HepG2 (cell line): ENCODE data around the gene EGFR. TPM values are rescaled to one million over a fixed set of nuclear protein-coding genes. Genes with fewer than 3 reads are reported as not detected.

Source experiments
- ATAC-seq: fragments of 200-7000 bp; cut with Tn5 transposase; 3 replicates; pipeline ENCODE4 v1.9.1; 2020; ENCODE audit warnings: mild to moderate bottlenecking, moderate library complexity
- BruUV-seq: library from RNA; stranded (reverse); fragments of 400-500 nt; replicated peaks from 2 replicates; lab custom pipeline; 2021; lab: Mats Ljungman, UMichigan
- CTCF ChIA-PET: fragments of 300-600 bp; formaldehyde crosslinking; extraction: SDS; loops from one replicate; lab custom pipeline; 2021; ENCODE audit warnings: low total read pairs, inconsistent platforms, low intra/inter-chr PET ratio; lab: Yijun Ruan, JAX
- POLR2A ChIA-PET: fragments of 350-600 bp; sonication (Branson Sonifier 250); formaldehyde crosslinking; loops from one replicate; lab custom pipeline; 2020; ENCODE audit warnings: antibody characterized with exemption, inconsistent platforms; lab: Yijun Ruan, JAX
- DNase-seq: peaks from one replicate; pipeline ENCODE4 v3.0.0-alpha.2; 2015; ENCODE audit warnings: low spot score
- FAIRE-seq: peaks from 3 replicates; lab custom pipeline; 2011; peaks lifted over from hg19 to GRCh38; lab: Jason Lieb, UNC
- H2AFZ ChIP-seq: one replicate; pipeline ENCODE4 v1.6.1; 2011; ENCODE audit warnings: low read length, inconsistent platforms
- H3K27ac ChIP-seq: fragments of 300-600 bp; 3 replicates; pipeline ENCODE4 v1.8.0; 2011; ENCODE audit warnings: mixed run types, mild to moderate bottlenecking, mixed read lengths, low read length, inconsistent platforms; ENCODE audit not compliant: insufficient read depth; ENCODE audit errors: extremely low read length
- H3K27me3 ChIP-seq, 2 experiments: fragments of 200-600 bp in 1 of 2; 2 replicates in 1 of 2; 3 replicates in 1 of 2; pipeline versions ENCODE4 v1.6.0 to v1.8.0; 2011; ENCODE audit warnings: low read length in 2 of 2, mild to moderate bottlenecking in 2 of 2, moderate library complexity in 2 of 2, inconsistent platforms in 1 of 2; ENCODE audit not compliant: insufficient read depth in 2 of 2, control insufficient read depth in 1 of 2
- H3K36me3 ChIP-seq, 2 experiments: fragments of 200-600 bp in 1 of 2; replicated peaks in 1 of 2; 2 replicates in 1 of 2; 3 replicates in 1 of 2; pipeline versions ENCODE4 v1.5.1 to v1.8.0; 2011; ENCODE audit warnings: low read length in 2 of 2, inconsistent platforms in 1 of 2; ENCODE audit not compliant: insufficient read depth in 2 of 2, control insufficient read depth in 1 of 2
- H3K4me1 ChIP-seq: 2 replicates; pipeline ENCODE4 v1.5.1; 2012; ENCODE audit warnings: low read length, inconsistent platforms; ENCODE audit not compliant: insufficient read depth
- H3K4me2 ChIP-seq: 2 replicates; pipeline ENCODE4 v1.6.0; 2011; ENCODE audit warnings: low read depth, low read length, inconsistent platforms
- H3K4me3 ChIP-seq, 3 experiments: fragments of 200-600 bp in 1 of 3; sonication (generic), shearing (Covaris generic) in 1 of 3; replicated peaks in 1 of 3; 2 replicates each; pipeline ENCODE4 v1.5.1; 2011 to 2016; ENCODE audit warnings: low read length in 3 of 3, inconsistent platforms in 2 of 3, low read depth in 2 of 3, mild to moderate bottlenecking in 2 of 3, control low read depth in 1 of 3, mixed read lengths in 1 of 3; ENCODE audit not compliant: insufficient read depth in 1 of 3
- H3K79me2 ChIP-seq: one replicate; pipeline ENCODE4 v1.6.1; 2011; ENCODE audit warnings: low read length, inconsistent platforms; ENCODE audit not compliant: insufficient read depth
- H3K9ac ChIP-seq: 2 replicates; pipeline ENCODE4 v1.6.0; 2011; ENCODE audit warnings: mild to moderate bottlenecking, low read depth, low read length, inconsistent platforms; ENCODE audit not compliant: insufficient read depth
- H3K9me3 ChIP-seq: 2 replicates; pipeline ENCODE4 v1.5.1; 2012; ENCODE audit warnings: mild to moderate bottlenecking, low read length
- H4K20me1 ChIP-seq: 2 replicates; pipeline ENCODE4 v1.6.0; 2011; ENCODE audit warnings: inconsistent platforms, mild to moderate bottlenecking, low read length, moderate library complexity; ENCODE audit not compliant: insufficient read depth
- DPF2 ChIP-seq: sonication (generic); formaldehyde crosslinking; IDR thresholded peaks from 2 replicates; pipeline ENCODE4 v1.4.0; 2020; ENCODE audit warnings: mild to moderate bottlenecking, low read depth, missing genetic modification reagents, borderline replicate concordance
- ERF ChIP-seq: IDR thresholded peaks from 2 replicates; pipeline ENCODE4 v1.6.1; 2018; ENCODE audit warnings: missing biosample characterization, missing genetic modification reagents
- HNF1B ChIP-seq: sonication (generic); formaldehyde crosslinking; IDR thresholded peaks from 2 replicates; pipeline ENCODE4 v1.5.1; 2020; ENCODE audit warnings: mild to moderate bottlenecking, moderate library complexity, missing genetic modification reagents
- HNRNPL ChIP-seq: fragments of 200-400 bp; formaldehyde crosslinking; IDR thresholded peaks from 2 replicates; pipeline ENCODE4 v1.6.1; 2017; ENCODE audit warnings: mild to moderate bottlenecking, low read depth, low read length
- RFX5 ChIP-seq: IDR thresholded peaks from 2 replicates; pipeline ENCODE4 v1.6.1; 2011; ENCODE audit warnings: low read depth, low read length, improper control_type of control experiment
- SMARCC2 ChIP-seq: fragments of 450-650 bp; IDR thresholded peaks from 2 replicates; pipeline ENCODE4 v1.6.1; 2017; ENCODE audit warnings: antibody characterized with exemption, mild to moderate bottlenecking
- THAP9 ChIP-seq: sonication (generic); formaldehyde crosslinking; IDR thresholded peaks from 2 replicates; pipeline ENCODE4; 2020; ENCODE audit warnings: missing genetic modification reagents, mild to moderate bottlenecking, borderline replicate concordance
- YEATS4 ChIP-seq: sonication (generic); formaldehyde crosslinking; IDR thresholded peaks from 2 replicates; pipeline ENCODE4 v1.4.0; 2020; ENCODE audit warnings: missing genetic modification reagents, borderline replicate concordance
- ZIK1 ChIP-seq: sonication (generic); formaldehyde crosslinking; IDR thresholded peaks from 2 replicates; pipeline ENCODE4 v1.5.0; 2020; ENCODE audit warnings: mild to moderate bottlenecking, low read depth, missing genetic modification reagents, borderline replicate concordance
- ZNF101 ChIP-seq: sonication (generic); formaldehyde crosslinking; IDR thresholded peaks from 2 replicates; pipeline ENCODE4 v1.4.0; 2020; ENCODE audit warnings: mild to moderate bottlenecking, low read depth, missing genetic modification reagents, borderline replicate concordance
- ZNF512B ChIP-seq: sonication (generic); formaldehyde crosslinking; IDR thresholded peaks from 2 replicates; pipeline ENCODE4 v1.5.1; 2020; ENCODE audit warnings: missing genetic modification reagents, mild to moderate bottlenecking, borderline replicate concordance
- ZNF547 ChIP-seq: sonication (generic); formaldehyde crosslinking; IDR thresholded peaks from 2 replicates; pipeline ENCODE4 v1.5.1; 2020; ENCODE audit warnings: mild to moderate bottlenecking, missing genetic modification reagents
- ZNF766 ChIP-seq: sonication (generic); formaldehyde crosslinking; IDR thresholded peaks from 2 replicates; pipeline ENCODE4 v1.5.0; 2020; ENCODE audit warnings: missing genetic modification reagents, borderline replicate concordance
- WGBS: methylation state at CpG from one replicate; pipeline ENCODE4 v1.1.6; 2017; ENCODE audit warnings: low lambda C conversion rate; 5-methylcytosine and 5-hydroxymethylcytosine counted together
- in situ Hi-C: cut with HindIII; loops from 2 replicates; pipeline ENCODE4 v1.10.0; 2017; ENCODE audit warnings: low pct_unique_long_range_greater_than_20kb; ENCODE audit not compliant: extremely low pct_ligation_motif_present
- intact Hi-C: fragments of 100-400 bp; cut with micrococcal nuclease; formaldehyde crosslinking; loops from one replicate; pipeline ENCODE4 v1.10.0; 2022; ENCODE audit not compliant: unreplicated experiment
- polyA plus RNA-seq, 8 experiments: library from polyadenylated mRNA; depleted of rRNA in 3 of 8; stranded (reverse) in 7 of 8; unstranded in 1 of 8; fragments of >200 nt; fragmentation: Illumina TruSeq in 4 of 8; extraction: Trizol in 4 of 8; gene quantifications; 2 replicates each; pipeline versions ENCODE4 v1.2.1 to v1.2.3, GENCODE V29; 2011 to 2016; ENCODE audit warnings: low read depth in 4 of 8, missing spikeins in 1 of 8, mixed read lengths in 1 of 8; ENCODE audit not compliant: insufficient read depth in 1 of 8
- total RNA-seq, 5 experiments: library from RNA; depleted of rRNA; stranded (reverse); fragments of >200 nt; fragmentation: Illumina TruSeq; extraction: Trizol; gene quantifications; 2 replicates each; pipeline ENCODE4 v1.2.3, GENCODE V29; 2016; ENCODE audit warnings: low read depth in 1 of 5

The EGFR gene
- total and polyA plus RNA-seq, 2 of the 13 experiments (the other 11 are each of a cell fraction or from before 2014, with no cell fraction given), result 7.0 to 10.0 TPM

DNA sequence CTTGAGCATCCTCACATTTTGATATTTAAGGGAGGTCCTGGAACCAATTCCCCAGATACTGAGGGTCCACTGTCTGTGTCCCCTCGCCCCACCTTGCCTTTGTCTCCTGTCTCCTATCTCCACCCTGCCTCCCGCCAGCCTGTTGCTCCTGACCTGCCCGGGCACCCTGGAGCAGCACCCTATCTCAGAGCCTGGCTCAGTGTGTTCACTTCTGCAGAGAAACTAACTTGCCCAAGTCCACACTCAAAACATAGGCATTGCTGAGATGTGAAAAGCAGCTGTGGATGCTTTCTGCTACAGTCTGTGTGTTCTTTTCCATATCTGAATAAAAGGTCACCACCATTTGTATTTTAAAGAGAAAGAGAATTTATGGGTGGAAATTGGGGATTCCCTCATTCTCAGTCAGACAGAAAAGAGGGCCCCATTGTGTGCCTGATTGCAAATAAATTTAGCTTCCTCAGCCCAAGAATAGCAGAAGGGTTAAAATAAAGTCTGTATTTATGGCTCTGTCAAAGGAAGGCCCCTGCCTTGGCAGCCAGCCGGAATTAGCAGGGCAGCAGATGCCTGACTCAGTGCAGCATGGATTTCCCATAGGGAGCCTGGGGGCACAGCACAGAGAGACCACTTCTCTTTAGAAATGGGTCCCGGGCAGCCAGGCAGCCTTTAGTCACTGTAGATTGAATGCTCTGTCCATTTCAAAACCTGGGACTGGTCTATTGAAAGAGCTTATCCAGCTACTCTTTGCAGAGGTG, 161.3 kb downstream of the EGFR start (continued):
- no peak for TF ChIP-seq ZNF512B (CRISPR knock-in tag)

DNA sequence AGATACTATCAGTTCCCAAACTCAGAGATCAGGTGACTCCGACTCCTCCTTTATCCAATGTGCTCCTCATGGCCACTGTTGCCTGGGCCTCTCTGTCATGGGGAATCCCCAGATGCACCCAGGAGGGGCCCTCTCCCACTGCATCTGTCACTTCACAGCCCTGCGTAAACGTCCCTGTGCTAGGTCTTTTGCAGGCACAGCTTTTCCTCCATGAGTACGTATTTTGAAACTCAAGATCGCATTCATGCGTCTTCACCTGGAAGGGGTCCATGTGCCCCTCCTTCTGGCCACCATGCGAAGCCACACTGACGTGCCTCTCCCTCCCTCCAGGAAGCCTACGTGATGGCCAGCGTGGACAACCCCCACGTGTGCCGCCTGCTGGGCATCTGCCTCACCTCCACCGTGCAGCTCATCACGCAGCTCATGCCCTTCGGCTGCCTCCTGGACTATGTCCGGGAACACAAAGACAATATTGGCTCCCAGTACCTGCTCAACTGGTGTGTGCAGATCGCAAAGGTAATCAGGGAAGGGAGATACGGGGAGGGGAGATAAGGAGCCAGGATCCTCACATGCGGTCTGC, 162.2 kb downstream of the EGFR start:
- H3K4me3 ChIP-seq, result peak overlapping the region in 1 of 3 experiments; percentile 79; a peak in 2 of 6 replicates
- peak overlapping the region; percentile 98 for H3K9ac ChIP-seq
- ATAC-seq, result peak; percentile 2; the same call in 1 of the 3 replicates
- ChIA-PET CTCF (no interaction called here), POLR2A (interaction anchor here (1.4 to 5.1 kb wide), 2 partner anchors 7 to 102 kb away, joined by 3 to 275 read pairs; no protein-coding TSS in a partner anchor)
- no peak overlapping the region for H2AFZ ChIP-seq
- DNase-seq, result peak; percentile 26
- H3K27me3 ChIP-seq, result no peaks in the 10 kb centered on the region; a peak in 1 of 5 replicates
- 76% methylated on average over 19 of the region's 19 CpGs for WGBS
- no peak for FAIRE-seq
- peaks cover 38% of the 10 kb centered on the region for H3K79me2 ChIP-seq
- H3K27ac ChIP-seq, result peak overlapping the region; percentile 99
- H4K20me1 ChIP-seq, result no peaks in the 10 kb centered on the region
- H3K9me3 ChIP-seq, result no peaks in the 10 kb centered on the region
- H3K4me2 ChIP-seq, result peak overlapping the region; percentile 95
- in situ Hi-C loops, result no loop called here
- intact Hi-C loops, result no loop called here
- H3K36me3 ChIP-seq, result peaks cover 0 to 11% of the 10 kb centered on the region in 2 experiments; a peak in 2 of 5 replicates
- BruUV-seq, result no TSS peak
- peaks cover 88% of the 10 kb centered on the region for H3K4me1 ChIP-seq
- TF ChIP-seq ZNF766 (0 out of 2 replicates have a peak, but pooled peaks have one; percentile 45), SMARCC2 (no peak), ZIK1 (CRISPR knock-in tag) (0 out of 2 replicates have a peak, but pooled peaks have one; percentile 54), DPF2 (CRISPR knock-in tag) (0 out of 2 replicates have a peak, but pooled peaks have one; percentile 18), ERF (CRISPR knock-in tag) (peak; percentile 40; the same call in 1 of the 2 replicates), THAP9 (CRISPR knock-in tag) (0 out of 2 replicates have a peak, but pooled peaks have one; percentile 36), ZNF547 (CRISPR knock-in tag) (peak; percentile 49; the same call in 1 of the 2 replicates), HNRNPL (peak; percentile 89), RFX5 (no peak), ZNF101 (CRISPR knock-in tag) (no peak), YEATS4 (no peak), HNF1B (CRISPR knock-in tag) (peak; percentile 49; the same call in 1 of the 2 replicates)
